GM12873 (cell line): ENCODE data around the gene LSAMP.

Source experiments
- TF ChIP-seq, protein P1 (sequence below): IDR thresholded peaks from 2 replicates; pipeline ENCODE4 v1.5.1; 2012; ENCODE audit warnings: low read depth, mild to moderate bottlenecking, moderate library complexity, low read length, control low read depth; ENCODE audit not compliant: insufficient read depth; ENCODE audit errors: missing control alignments

The LSAMP gene

DNA sequence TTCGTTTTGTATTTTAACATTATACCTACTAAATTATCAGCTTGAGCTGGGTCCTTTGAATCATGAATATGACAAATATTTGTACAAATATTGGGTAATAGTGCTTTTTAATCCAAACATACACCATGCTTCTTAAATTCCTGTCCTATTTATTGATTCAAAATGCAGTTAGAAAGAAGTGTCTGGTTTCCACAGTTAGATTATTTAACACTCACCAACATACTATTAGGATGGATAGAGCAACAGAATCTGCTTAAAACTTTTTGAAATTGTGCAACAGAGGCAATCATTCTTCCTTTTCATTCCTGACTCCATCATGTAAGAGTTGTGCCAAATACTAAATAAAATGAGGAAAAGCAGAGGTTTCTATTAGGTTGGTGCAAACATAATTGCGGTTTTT lies 281.2 kb downstream of the LSAMP start:
- TF ChIP-seq, protein P1, sequence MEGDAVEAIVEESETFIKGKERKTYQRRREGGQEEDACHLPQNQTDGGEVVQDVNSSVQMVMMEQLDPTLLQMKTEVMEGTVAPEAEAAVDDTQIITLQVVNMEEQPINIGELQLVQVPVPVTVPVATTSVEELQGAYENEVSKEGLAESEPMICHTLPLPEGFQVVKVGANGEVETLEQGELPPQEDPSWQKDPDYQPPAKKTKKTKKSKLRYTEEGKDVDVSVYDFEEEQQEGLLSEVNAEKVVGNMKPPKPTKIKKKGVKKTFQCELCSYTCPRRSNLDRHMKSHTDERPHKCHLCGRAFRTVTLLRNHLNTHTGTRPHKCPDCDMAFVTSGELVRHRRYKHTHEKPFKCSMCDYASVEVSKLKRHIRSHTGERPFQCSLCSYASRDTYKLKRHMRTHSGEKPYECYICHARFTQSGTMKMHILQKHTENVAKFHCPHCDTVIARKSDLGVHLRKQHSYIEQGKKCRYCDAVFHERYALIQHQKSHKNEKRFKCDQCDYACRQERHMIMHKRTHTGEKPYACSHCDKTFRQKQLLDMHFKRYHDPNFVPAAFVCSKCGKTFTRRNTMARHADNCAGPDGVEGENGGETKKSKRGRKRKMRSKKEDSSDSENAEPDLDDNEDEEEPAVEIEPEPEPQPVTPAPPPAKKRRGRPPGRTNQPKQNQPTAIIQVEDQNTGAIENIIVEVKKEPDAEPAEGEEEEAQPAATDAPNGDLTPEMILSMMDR = no peak

DNA sequence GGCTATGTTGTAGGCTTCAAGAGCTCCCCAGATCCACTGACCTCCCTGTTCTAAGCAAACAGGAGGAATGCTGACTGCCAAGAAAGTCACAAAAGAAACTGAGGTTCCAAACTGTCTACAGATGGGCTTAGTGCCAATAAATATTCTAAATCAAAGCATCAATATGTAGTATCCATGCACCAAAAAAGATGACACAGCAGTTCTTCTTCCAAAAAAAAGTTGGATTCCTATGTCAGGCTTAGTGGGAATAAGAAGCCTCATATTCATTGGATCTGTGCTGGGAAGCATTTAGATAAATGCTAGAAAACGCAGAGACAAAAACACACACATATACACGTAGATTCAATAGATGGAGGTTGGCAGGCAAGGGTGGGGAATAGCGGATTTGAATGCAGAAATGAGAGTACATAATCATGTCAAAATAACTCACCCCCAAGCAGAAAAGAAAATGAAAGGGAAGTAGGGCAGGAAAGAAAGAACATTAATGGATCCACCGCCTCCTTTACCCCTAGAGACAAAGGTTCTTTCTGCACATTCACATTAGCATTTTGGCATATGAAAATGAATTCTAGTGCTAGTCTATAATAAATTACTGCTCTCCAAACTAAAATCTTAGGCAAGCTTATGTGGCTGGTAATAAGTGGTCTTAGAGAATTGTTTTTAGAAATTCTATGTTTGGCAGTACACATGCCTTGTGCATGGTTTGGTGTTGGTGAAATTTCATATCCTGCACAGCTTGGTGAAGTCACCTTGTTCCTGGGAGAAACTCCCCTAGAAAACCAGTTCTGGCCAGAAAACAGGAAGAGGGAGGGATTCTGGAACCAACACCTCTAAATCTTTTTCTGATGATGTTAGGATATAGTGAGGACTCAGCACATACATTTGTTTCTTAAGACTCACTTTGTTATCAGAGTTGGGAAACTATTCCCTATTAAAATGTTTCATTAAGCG lies 283.4 kb downstream of the LSAMP start:
- TF ChIP-seq, protein P1 = no peak

DNA sequence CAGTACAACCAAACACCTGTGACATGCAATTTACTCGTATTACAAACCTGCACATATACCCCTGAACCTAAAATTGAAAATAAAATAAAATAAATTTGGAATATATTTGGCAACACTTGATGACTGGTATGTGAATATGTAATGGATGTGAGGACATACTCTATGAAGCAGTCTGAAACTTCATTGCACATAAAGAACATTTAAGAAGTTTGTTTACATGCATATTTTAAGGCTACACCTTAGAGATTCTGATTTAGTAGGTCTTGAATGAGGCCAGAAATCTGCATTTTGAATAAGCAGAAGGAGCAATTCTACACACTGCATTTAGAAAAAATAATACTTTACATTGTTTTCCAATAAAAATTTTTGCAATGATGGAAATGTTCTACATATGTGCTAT lies 284.7 kb downstream of the LSAMP start:
- TF ChIP-seq, protein P1 = no peak

DNA sequence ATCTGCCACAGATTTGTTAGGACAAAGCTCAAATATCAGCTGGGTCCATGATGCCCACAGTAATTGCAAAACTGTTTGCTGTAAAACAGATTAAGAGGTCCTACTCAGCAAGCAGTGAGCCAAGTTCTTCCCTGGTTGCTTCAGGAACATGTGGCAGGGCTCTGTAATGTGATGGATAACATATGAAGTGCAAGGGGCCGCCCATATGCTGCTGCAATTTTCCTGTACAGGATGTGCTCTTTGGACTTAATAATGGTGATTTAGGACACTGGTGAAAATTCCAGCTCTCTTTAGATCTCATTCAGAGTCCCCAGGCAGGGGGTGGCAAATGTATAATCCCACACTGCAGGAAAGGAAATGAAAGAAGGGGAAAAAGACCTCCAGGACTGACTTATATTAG lies 289.4 kb downstream of the LSAMP start:
- TF ChIP-seq, protein P1 = no peak

DNA sequence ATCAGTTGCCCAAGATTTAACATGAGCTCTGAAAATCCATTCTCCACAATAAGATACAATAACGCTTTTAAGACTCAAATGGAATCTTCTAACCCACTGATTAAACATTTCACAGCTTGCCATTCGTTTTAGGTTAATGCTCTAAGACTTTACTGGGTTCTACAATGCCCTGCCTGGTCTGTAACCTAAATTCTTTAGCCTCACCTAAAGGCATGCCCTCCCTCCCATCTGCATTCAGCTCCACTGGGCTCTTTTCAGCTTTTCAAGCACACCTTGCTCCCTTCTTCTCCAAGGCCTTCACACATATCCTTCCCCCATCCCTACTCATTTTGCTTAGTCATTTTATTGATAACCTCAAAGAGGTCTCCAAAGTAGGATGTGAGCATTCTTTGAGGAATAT lies 290.9 kb downstream of the LSAMP start:
- TF ChIP-seq, protein P1 = no peak

DNA sequence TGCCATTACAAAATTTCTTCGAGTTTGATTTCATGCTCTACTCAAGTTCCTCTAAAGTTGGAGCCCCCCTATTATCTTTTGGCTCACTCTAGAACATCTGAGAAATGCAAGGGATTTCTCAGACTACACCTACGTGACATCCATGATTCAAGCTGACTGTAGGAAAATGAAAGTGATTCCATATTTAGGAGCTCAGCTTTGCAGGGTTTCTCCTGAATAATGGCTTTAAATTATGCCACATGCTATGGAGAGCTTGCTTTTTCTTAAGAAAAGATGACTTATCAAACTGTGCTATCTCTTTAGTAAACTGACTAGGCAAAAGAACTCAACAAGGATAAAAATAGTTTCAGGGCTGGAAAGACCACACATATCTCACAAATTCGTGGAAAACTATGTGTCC lies 292.1 kb downstream of the LSAMP start:
- TF ChIP-seq, protein P1 = no peak

DNA sequence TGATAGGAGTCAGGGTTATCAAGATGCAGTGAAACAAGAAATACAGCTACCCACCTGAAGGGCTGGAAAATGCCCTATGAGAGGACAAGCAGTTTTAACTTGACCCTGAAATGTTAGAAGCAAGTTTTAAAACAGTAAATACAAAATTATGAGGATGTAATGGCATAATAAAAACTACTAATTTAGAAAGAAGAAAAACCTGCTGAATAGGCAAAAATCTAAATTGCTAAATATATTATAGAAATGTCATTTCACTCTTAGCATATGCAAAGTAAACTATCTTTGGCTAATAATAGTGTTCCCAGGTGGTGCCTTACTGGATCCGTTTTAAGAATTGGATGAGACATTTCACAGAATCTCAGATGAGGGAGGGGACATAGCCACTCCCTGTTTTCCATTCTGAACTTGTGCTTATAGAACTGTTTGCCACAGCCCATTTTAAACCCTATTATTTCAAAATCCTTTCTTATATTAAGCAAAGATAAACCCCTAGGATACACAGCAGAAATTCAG lies 294.6 kb downstream of the LSAMP start:
- TF ChIP-seq, protein P1 = no peak
